Spleen (tissue), 7 donors: ENCODE data around the gene RAG2.

Experiments used
- CTCF ChIP-seq, 11 experiments: fragments of 200-600 bp in 7 of 11; fragments of 450-650 bp in 4 of 11; sonication (generic) in 4 of 11; IDR thresholded peaks in 8 of 11; conservative IDR thresholded peaks in 3 of 11; 1 replicate in 7 of 11; 2 replicates in 4 of 11; pipeline versions ENCODE4 v1.4.0 to v1.8.0; 2016 to 2021; ENCODE audit warnings: antibody characterized with exemption in 11 of 11, inconsistent platforms in 4 of 11, mild to moderate bottlenecking in 1 of 11
- POLR2A ChIP-seq, 3 donors: fragments of 450-650 bp; IDR thresholded peaks; one replicate each; pipeline ENCODE4 v1.5.1; 2017; ENCODE audit warnings: antibody characterized with exemption in 3 of 3, mild to moderate bottlenecking in 1 of 3
- POLR2AphosphoS5 ChIP-seq, 3 donors: sonication (generic); formaldehyde crosslinking; IDR thresholded peaks; one replicate each; pipeline ENCODE4 v1.5.1; 2017; ENCODE audit warnings: antibody characterized with exemption in 3 of 3
- donor health status: DM: no; HTN: no; CAD: no; lungs with moderate emphysema.
- donor health status: DM: no; HTN: no; CAD: no.
- donor health status: DM: no; HTN: no; CAD: no.

- no peak for TF ChIP-seq POLR2A (IDR thresholded peaks at IDR 0.05)
- TF ChIP-seq CTCF (IDR thresholded peaks at IDR 0.05 in 8 of 11, conservative IDR thresholded peaks at IDR 0.05 in 3 of 11) = no peak
- no peak for TF ChIP-seq POLR2AphosphoS5 (IDR thresholded peaks at IDR 0.05)
These were observed 28.9 kb downstream of the RAG2 start for GRCh38 chr11:36569095-36569494.
